Activated T-helper 9 cell treated with anti-CD3 and anti-CD28 coated beads, Interleukin-2, amount 50 U/mL, for 16 hours (primary cell): ENCODE measurements around the gene LAMC3.

Source experiments
- DNase-seq: peaks from one replicate; pipeline ENCODE4 v3.0.0-alpha.2; 2020; ENCODE audit warnings: low read depth

The LAMC3 gene

DNA sequence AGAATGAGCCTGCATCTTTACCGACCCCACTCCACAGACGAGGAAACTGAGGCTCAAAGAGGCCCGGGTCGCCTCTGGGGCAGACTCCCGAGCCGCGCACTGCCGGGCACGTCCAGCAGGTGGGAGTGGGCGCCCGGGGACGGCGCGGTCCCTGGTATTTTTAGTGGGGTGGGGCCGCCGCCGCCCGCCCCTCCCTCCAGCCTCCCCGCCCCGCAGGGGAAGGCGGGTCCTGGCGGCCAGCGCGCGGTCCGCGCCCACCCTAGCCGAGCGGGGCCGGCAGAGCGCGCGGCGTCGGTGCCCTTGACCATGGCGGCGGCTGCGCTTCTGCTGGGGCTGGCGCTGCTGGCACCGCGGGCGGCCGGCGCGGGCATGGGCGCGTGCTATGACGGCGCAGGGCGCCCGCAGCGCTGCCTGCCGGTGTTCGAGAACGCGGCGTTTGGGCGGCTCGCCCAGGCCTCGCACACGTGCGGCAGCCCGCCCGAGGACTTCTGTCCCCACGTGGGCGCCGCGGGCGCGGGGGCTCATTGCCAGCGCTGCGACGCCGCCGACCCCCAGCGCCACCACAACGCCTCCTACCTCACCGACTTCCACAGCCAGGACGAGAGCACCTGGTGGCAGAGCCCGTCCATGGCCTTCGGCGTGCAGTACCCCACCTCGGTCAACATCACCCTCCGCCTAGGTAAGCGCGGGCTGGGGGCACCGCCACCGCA is at the start of gene LAMC3:
Gene LAMC3, plus strand, starts transcription at position 266 of the 710 bp plus-strand sequence. Its CDS starts 41 bp downstream, at position 307.
- no peak for DNase-seq

DNA sequence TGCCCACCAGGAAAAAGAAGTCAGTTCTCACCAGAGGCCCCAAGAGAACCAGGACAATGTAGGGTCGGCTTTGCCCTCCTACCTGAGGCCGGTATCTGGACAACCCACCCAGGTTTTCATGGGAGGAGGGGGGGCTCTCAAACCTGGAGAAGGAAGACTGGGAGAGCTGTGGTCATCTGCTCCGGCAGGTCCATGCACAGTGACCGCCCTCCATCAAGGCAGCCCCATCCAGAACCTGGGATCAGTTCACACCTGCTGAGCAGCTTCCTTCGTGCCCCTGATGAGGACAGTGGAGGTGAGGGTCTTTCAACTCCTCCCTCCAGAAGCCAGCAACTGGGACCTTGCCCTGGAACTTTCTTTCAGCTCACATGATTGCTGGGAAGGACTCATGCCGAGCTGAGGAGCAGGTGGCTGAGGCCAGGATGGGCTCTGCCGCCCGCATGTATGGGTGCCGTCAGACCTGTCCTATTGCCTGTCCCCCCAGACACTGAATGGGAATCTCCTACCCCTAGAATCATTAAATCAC is 49.1 kb upstream of the LAMC3 start:
- no peak for DNase-seq

DNA sequence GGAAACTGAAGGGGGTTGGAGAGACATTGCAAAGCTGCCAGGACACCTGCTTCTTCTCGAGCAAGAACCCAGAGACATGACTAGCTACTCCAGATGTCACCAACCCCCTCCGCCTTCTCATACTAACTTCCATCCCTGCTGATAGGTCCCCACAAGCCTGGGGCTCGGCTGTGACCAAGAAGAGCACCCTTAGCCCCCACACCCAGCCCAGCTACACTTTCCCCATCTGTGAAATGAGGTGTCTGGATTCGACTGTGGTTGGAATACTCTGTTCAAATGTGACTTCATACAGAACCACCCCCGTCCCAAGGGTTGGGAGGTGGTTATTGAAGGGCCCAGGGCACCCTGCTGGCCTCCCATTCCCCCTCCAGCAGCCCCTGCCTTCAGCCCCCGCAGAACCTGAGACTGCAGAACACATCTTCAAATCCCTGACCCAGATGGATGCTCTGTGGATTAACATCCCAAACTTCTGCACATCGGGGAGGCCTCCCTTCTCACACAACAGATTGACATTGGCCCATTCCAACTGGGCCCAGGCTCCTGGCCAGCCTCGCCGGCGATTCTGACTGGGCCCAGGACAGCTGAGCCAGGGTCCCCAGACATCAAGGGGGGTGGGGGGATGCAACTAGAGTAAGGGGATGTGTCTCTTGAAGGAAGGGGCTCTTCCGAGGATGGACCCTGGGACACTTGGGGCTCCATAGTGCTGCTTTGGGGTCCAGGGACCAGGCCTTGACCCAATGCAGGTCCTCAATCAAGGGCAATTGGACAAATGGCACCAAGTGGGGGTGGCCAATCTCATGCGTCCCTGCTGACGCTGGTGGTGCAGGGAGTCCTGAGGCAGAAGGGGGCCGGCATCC is 48.2 kb upstream of the LAMC3 start:
- no peak for DNase-seq

DNA sequence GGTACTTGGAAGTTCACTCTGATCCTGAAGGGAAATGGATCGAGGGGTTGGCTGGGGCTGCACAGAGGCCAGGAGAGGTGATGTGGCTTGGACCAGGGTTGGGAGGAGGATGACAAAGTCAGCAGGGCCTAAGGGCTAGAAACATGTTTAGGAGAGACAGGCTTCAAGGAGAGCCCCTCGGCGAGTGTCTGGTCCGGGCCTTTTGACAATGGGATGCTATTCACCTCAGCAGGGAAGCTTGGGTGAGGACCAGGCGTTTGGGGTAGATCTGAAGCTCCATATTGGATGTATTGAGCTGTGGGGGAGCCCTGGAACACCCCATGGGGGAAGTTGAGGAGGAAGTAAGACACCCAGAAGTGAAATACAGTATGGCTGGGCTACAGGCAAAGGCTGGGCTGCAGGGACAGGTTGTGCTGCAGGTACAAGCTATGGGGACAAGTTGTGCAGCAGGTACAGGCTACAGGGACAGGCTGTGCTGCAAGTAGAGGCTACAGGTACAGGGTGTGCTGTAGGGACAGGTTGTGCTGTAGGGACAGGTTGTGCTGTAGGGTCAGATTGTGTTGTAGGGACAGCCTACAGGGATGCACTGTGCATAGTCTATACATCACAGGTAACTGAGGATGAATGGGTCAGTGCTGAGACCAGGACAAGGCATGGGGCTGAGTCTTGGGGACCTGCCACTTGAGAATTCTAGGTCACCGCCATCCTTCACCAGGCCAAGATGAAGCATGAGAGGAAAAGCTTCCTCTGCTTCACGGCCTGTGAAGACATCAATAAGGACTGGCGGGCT is 47.3 kb upstream of the LAMC3 start:
- DNase-seq, result no peak

- DNase-seq, result no peak
These were observed 46.3 kb upstream of the LAMC3 start for GRCh38 chr9:130962418-130963316.

- no peak for DNase-seq
These were observed 45.6 kb upstream of the LAMC3 start for GRCh38 chr9:130963337-130963908.

- DNase-seq, result no peak
These were observed 45.1 kb upstream of the LAMC3 start for GRCh38 chr9:130963916-130964315.

DNA sequence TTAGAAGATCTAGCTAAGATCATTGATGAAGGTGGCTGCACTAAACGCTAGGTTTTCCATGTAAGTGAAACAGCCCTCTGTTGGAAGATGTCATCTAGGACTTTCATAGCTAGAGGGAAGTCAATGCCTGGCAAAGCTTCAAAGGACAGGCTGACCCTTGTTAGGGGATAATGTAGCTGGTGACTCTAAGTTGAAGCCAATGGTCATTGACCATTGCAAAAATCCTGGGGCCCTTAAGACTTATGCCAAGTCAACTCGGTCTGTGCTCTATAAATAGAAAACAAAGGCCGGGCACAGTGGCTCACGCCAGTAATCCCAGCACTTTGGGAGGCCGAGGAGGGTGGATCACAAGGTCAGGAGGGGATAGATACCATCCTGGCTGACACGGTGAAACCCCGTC is 43.3 kb upstream of the LAMC3 start:
- DNase-seq, result no peak

DNA sequence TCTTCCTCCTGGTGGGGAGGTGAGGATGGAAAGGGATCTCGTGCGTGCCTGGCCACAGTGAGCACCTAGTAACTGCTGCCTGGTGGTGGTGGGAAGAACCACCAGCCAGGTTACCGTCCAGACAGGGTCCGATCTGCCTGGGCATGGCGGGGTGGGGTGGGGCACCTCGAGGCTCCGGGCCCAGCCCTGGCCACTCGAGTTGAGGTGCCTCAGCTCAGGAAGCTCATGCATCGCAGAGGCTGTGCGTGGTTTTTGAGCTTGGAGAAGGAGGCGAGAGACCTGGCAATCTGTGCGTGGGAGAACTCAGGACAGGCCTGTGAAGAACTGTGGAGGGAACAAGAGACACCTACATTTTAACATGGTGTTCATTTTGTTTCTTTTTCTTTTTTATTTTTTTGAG is 38.9 kb upstream of the LAMC3 start:
- no peak for DNase-seq

- DNase-seq, result no peak
These were observed 38.1 kb upstream of the LAMC3 start for GRCh38 chr9:130970855-130971254.

GRCh38 chr9:130971294-130971849 is 37.6 kb upstream of the LAMC3 start:
- no peak for DNase-seq

DNA sequence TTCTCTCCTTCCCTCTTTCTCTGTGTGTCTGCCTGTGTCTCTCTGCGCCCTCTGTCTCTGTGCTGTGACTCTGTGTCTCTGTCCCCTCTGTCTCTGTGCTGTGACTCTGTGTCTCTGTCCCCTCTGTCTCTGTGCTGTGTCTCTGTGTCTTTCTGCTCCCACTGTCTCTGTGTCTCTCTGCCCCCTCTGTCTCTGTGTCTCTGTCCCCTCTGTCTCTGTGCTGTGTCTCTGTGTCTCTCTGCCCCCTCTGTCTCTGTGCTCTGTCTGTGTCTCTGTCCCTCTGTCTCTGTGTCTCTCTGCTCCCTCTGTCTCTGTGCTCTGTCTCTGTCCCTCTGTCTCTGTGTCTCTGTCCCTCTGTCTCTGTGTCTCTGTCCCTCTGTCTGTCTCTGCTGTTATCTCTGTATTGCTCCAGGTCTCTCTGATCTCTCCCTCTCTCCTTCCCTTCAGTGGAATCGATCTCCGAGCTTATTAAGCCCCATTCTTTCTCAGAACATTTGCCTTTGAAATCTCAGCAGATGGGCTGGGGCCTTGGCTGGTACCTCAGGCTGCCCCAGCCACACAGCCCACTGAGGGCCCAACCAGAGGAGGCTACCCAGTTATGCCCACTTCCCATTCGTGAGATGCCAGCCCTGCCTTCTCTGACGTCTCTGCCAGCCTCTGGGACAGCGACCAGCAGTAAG is 36.6 kb upstream of the LAMC3 start:
- DNase-seq, result no peak

DNA sequence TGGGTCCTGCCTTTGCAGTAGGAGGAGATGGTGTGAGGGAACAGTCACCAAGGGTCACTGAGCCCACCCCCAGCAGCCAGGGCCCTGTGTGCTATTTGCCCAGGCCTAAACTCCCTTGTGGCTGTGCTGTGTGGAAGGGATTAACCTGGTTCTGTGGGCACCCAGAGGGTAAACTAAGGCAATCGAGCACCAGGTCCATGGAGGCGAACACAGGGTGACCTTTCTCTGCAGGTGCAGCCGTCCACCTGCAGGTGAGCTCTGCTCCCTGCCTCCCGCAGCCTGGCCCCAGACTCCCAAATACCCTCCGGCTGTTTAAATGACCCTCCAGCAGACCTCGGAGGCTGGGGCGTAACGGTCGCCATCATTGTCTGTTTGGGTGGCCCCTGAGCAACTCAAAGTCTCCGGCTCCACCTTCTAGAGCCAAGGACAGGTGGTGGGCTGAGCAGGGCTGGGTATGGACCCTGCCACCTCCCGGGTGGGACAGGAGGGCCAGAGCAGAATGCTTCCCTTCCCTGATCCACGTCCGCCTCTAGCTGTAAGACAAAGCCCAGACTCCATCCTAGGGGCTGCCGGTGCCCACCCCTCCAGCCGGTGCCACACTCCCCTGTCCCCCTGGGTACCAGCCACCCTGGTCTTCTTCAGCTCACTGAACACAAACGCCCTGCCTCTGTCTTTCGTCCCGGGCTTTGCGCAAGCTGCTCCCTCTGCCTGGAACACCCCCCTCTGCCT is 35.9 kb upstream of the LAMC3 start:
- no peak for DNase-seq

DNA sequence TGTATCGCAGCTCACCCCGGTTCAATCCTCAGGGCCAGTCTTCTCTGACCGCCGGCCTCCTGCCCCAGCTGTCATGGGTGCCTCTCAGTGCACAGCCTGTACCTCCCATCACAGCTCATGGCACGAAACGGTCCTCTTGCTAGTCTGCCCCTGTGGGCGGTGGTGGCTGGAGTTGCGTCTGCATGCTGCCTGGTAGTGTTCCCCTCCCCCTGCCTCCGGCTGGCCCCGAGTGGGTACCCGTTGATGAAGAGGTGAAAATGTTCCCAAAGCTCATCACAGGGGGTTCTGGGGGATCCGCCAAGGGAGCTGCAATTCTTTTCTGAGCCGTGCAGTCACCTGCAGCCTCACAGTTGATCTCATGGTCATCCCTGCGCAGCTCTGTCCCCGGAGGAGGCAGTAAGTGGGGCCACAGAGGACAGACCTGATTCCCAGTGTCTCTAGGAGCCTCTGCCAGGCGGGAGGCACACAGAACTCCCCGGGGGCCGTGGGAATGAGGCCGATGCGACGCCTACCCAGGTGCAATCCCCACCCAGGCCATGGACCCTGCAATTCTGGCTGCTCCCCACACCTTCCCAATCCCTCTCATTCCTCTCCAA is 35.2 kb upstream of the LAMC3 start:
- no peak for DNase-seq

DNA sequence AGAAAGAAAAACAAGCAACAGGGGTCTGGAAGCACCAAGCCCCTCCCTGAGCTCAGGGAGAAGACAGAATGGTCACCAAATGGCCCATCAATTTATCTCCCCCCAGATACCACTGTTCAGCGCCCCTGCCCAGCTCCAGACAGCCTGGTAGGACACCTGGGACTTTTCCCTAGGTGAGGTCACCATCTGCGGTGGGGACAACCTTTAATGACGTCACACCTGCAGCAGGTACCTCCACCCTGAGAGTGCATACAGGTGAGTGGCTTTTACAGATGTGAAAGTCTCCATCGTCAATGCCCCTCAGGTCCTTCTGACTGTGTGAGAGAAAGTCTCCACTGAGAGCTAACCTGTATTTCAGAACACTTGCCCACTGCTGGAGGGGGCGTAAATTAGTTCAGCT is 34.3 kb upstream of the LAMC3 start:
- DNase-seq, result no peak

GRCh38 chr9:130975156-130975555 is 33.8 kb upstream of the LAMC3 start:
- no peak for DNase-seq

DNA sequence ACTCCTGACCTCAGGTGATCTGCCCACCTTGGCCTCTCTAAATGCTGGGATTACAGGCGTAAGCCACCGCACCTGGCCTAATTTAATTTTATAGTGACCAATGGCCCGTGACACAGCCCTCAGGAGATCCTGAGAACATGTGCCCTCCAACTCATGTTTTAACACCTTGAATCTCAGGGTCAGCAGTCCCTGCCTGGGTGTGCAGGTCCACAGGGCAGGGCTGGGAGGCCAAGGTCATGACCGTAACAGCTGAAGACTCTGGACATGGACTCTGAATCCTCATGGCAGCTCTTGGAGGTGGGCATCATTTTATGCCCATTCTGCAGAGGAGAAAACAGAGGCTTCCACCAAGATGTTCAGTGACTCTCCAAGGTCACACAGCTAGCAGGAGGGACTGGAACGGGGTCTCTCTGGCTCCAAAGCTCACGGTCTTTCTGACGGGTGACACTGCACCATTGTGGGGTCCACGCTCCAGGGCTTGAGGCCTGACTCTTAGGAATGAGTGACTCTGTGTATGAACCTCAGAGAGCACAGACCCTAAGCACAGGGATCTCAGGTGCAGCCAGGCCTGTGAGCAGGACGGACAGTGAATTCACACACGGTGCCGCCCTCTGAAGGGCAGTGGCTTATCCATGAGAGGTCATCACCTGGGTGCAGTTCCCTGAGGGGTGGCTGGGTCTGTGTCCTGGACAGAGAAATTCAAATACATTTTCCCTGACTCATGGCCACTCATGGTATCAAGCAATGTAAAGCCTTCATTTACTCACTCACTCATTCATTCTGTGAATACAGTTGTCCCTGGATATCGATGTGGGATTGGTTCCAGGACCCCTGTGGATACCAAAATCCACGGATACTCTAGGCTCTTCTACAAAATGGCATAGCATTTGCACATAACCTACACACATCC is 32.8 kb upstream of the LAMC3 start:
- DNase-seq, result no peak

DNA sequence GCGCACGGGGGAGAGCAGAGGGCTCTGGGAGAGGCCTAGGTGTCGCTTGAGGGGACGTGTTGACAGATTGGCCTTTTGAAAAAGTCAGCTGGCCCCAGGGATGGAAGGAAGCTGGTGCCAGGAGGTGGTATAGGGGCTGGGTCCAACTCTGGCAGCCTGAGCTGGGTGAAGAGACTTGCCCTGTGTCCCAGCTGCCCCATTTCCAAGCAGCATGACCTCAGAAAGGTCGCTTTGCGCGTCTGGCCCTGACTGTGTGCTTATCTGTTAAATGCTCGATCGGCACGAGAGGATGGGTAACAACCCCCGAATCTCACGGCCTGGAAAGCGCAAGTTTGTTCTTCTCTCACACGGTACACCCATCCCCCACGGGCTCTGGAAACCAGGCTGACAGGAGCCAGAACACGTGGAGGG is 31.2 kb upstream of the LAMC3 start:
- no peak for DNase-seq
